B cell (primary cell): Measurements from ENCODE around the gene FRYL. TPM values are rescaled to one million over a fixed set of nuclear protein-coding genes. Genes with fewer than 3 reads are reported as not detected.

ENCODE experiments used
- ATAC-seq: fragments of 200-7000 bp; cut with Tn5 transposase; one replicate; pipeline ENCODE4 v1.10.0; 2021; ENCODE audit warnings: low read depth, mild to moderate bottlenecking, moderate number of reproducible peaks, moderate library complexity
- CTCF ChIA-PET: fragments of 350-600 bp; sonication (Branson Sonifier 250); formaldehyde crosslinking; loops from one replicate; lab custom pipeline; 2021; ENCODE audit warnings: antibody characterized with exemption, inconsistent platforms; lab: Charles Lee
- POLR2A ChIA-PET: fragments of 350-600 bp; sonication (Branson Sonifier 250); formaldehyde crosslinking; loops from one replicate; lab custom pipeline; 2021; ENCODE audit warnings: antibody characterized with exemption; lab: Charles Lee
- DNase-seq: peaks from one replicate; pipeline ENCODE4 v3.0.0; 2013
- H2AFZ ChIP-seq: 2 replicates; pipeline ENCODE4 v1.6.1; 2012; ENCODE audit warnings: mild to moderate bottlenecking, low read depth, low read length; ENCODE audit not compliant: insufficient read depth, poor library complexity, severe bottlenecking
- H3K27ac ChIP-seq, 2 donors: 1 replicate in 1 of 2; 2 replicates in 1 of 2; pipeline ENCODE4 v1.5.1; 2012 to 2013; ENCODE audit warnings: low read length in 2 of 2, mild to moderate bottlenecking in 2 of 2, moderate library complexity in 1 of 2
- H3K27me3 ChIP-seq, 4 experiments: fragments of 200-600 bp in 1 of 4; sonication (generic) in 1 of 4; replicated peaks in 1 of 4; 1 replicate in 2 of 4; 2 replicates in 2 of 4; pipeline versions ENCODE4 v1.6.1 to v1.7.0; 2013 to 2016; ENCODE audit warnings: low read length in 3 of 4, mild to moderate bottlenecking in 2 of 4, mixed read lengths in 1 of 4, moderate library complexity in 1 of 4; ENCODE audit not compliant: insufficient read depth in 4 of 4, control insufficient read depth in 3 of 4; ENCODE audit errors: control extremely low read depth in 1 of 4
- H3K36me3 ChIP-seq, 2 experiments: replicated peaks in 1 of 2; 1 replicate in 1 of 2; 2 replicates in 1 of 2; pipeline versions ENCODE4 v1.6.1 to v1.7.1; 2013; ENCODE audit warnings: low read length in 1 of 2; ENCODE audit not compliant: insufficient read depth in 2 of 2, control insufficient read depth in 1 of 2; ENCODE audit errors: control extremely low read depth in 1 of 2, extremely low read depth in 1 of 2
- H3K4me1 ChIP-seq, 2 donors: fragments of 200-600 bp in 1 of 2; sonication (generic) in 1 of 2; 1 replicate in 1 of 2; 2 replicates in 1 of 2; pipeline versions ENCODE4 v1.5.1 to v1.6.1; 2013 to 2017; ENCODE audit warnings: low read length in 2 of 2; ENCODE audit not compliant: control insufficient read depth in 2 of 2, insufficient read depth in 2 of 2
- H3K4me2 ChIP-seq: replicated peaks from 2 replicates; pipeline ENCODE3; 2012; ENCODE audit warnings: mild to moderate bottlenecking, low read depth, low read length; ENCODE audit not compliant: poor library complexity, severe bottlenecking
- H3K4me3 ChIP-seq, 5 experiments: fragments of 200-600 bp in 1 of 5; sonication (generic) in 1 of 5; 1 replicate in 3 of 5; 2 replicates in 2 of 5; pipeline versions ENCODE4 v1.5.1 to v1.7.0; 2011 to 2016; ENCODE audit warnings: low read length in 4 of 5, mild to moderate bottlenecking in 4 of 5, low read depth in 2 of 5, control low read depth in 1 of 5, moderate library complexity in 1 of 5; ENCODE audit not compliant: insufficient read depth in 1 of 5; ENCODE audit errors: control extremely low read depth in 1 of 5, extremely low read depth in 1 of 5
- H3K79me2 ChIP-seq: fragments of 200-600 bp; sonication (generic); one replicate; pipeline ENCODE4 v1.6.0; 2016; ENCODE audit warnings: low read length; ENCODE audit not compliant: control insufficient read depth, insufficient read depth
- H3K9ac ChIP-seq: fragments of 200-600 bp; sonication (generic); 2 replicates; pipeline ENCODE4 v1.6.1; 2017; ENCODE audit warnings: mild to moderate bottlenecking, low read length, moderate library complexity
- H3K9me3 ChIP-seq, 3 donors: one replicate each; pipeline versions ENCODE4 v1.6.1 to v1.7.1; 2013; ENCODE audit warnings: low read length in 2 of 3; ENCODE audit not compliant: control insufficient read depth in 2 of 3, insufficient read depth in 1 of 3; ENCODE audit errors: control extremely low read depth in 1 of 3
- H4K20me1 ChIP-seq: 2 replicates; pipeline ENCODE4 v1.6.0; 2012; ENCODE audit warnings: mild to moderate bottlenecking, low read length; ENCODE audit not compliant: insufficient read depth, control insufficient read depth, poor library complexity, severe bottlenecking
- H3K27ac Mint-ChIP-seq: one replicate; pipeline ENCODE4 v1.8.0; 2021; ENCODE audit warnings: mixed read lengths
- H3K27me3 Mint-ChIP-seq: one replicate; pipeline ENCODE4 v1.8.0; 2021; ENCODE audit warnings: mixed read lengths
- H3K4me1 Mint-ChIP-seq: one replicate; pipeline ENCODE4 v1.8.0; 2021; ENCODE audit warnings: mixed read lengths
- H3K4me3 Mint-ChIP-seq: one replicate; pipeline ENCODE4 v1.8.0; 2021; ENCODE audit warnings: mixed read lengths
- H3K9me3 Mint-ChIP-seq: one replicate; pipeline ENCODE4 v1.8.0; 2022; ENCODE audit warnings: mixed read lengths; ENCODE audit not compliant: insufficient read depth
- CTCF ChIP-seq: fragments of 200-600 bp; IDR thresholded peaks from one replicate; pipeline ENCODE4 v1.8.0; 2022; ENCODE audit warnings: antibody characterized with exemption, mild to moderate bottlenecking
- EZH2 ChIP-seq: IDR thresholded peaks from 2 replicates; pipeline ENCODE4 v1.6.1; 2012; ENCODE audit warnings: borderline replicate concordance, low read depth, mild to moderate bottlenecking, moderate library complexity, low read length; ENCODE audit not compliant: insufficient read depth, poor library complexity, severe bottlenecking
- WGBS: methylation state at CpG from one replicate; pipeline ENCODE4 v1.1.5; 2013; ENCODE audit warnings: missing lambda C conversion rate; ENCODE audit not compliant: insufficient coverage; 5-methylcytosine and 5-hydroxymethylcytosine counted together
- intact Hi-C: fragments of 100-400 bp; cut with micrococcal nuclease; formaldehyde crosslinking; loops from one replicate; pipeline ENCODE4 v1.10.0; 2022
- polyA plus RNA-seq: library from polyadenylated mRNA; depleted of rRNA; stranded (reverse); fragments of >200 nt; gene quantifications from 2 replicates; pipeline ENCODE4 v1.2.3, GENCODE V29; 2012
- total RNA-seq, 2 donors: library from RNA; stranded (reverse); fragments of 120-200 nt in 1 of 2; gene quantifications; 1 replicate in 1 of 2; 2 replicates in 1 of 2; pipeline versions ENCODE4 v1.2.3 to v1.2.4, GENCODE V29; 2013 to 2022

Gene FRYL
- total and polyA plus RNA-seq, 2 donors (not counting 1 experiment from before 2014, with no cell fraction given): 15.5 to 138 TPM

- H3K9me3 Mint-ChIP-seq: no peaks in the 10 kb centered on the region
- H3K9ac ChIP-seq: no peak overlapping the region
- 100% methylated on average over 1 of the region's 4 CpGs for WGBS
- no peak overlapping the region for H3K4me2 ChIP-seq
- intact Hi-C loops: no loop called here
- ChIA-PET POLR2A (no interaction called here), CTCF (no interaction called here)
- H4K20me1 ChIP-seq: no peaks in the 10 kb centered on the region
- no peaks in the 10 kb centered on the region for H3K9me3 ChIP-seq
- ATAC-seq (no peak), DNase-seq (no peak)
- no peak overlapping the region for H3K4me3 Mint-ChIP-seq
- H3K79me2 ChIP-seq: no peaks in the 10 kb centered on the region
- peaks cover 11 to 56% of the 10 kb centered on the region in 2 experiments for H3K36me3 ChIP-seq
- no peaks in the 10 kb centered on the region for H3K4me1 ChIP-seq
- H3K4me1 Mint-ChIP-seq: no peaks in the 10 kb centered on the region
- TF ChIP-seq CTCF (no peak), EZH2 (no peak)
- H3K4me3 ChIP-seq: no peak overlapping the region
- H3K27me3 ChIP-seq: no peaks in the 10 kb centered on the region
- no peak overlapping the region for H3K27ac Mint-ChIP-seq
- no peaks in the 10 kb centered on the region for H3K27me3 Mint-ChIP-seq
- H2AFZ ChIP-seq: no peak overlapping the region
- H3K27ac ChIP-seq: no peak overlapping the region
These were observed 276.6 kb downstream of the FRYL start for GRCh38 chr4:48503233-48504025.

- intact Hi-C loops: no loop called here
- no peak overlapping the region for H3K9ac ChIP-seq
- ChIA-PET POLR2A (no interaction called here), CTCF (no interaction called here)
- H3K36me3 ChIP-seq: peaks cover 9 to 31% of the 10 kb centered on the region in 2 experiments
- H3K4me1 ChIP-seq: no peaks in the 10 kb centered on the region
- no peak for TF ChIP-seq EZH2
- no peak for TF ChIP-seq CTCF
- no peak overlapping the region for H3K4me2 ChIP-seq
- H3K27me3 ChIP-seq: no peaks in the 10 kb centered on the region
- no peak for DNase-seq
- H3K4me3 Mint-ChIP-seq: no peak overlapping the region
- H3K79me2 ChIP-seq: no peaks in the 10 kb centered on the region
- no peak for ATAC-seq
- H3K4me1 Mint-ChIP-seq: no peaks in the 10 kb centered on the region
- 60% methylated on average over 1 of the region's 3 CpGs for WGBS
- H3K27ac ChIP-seq: no peak overlapping the region
- H3K27me3 Mint-ChIP-seq: no peaks in the 10 kb centered on the region
- no peak overlapping the region for H2AFZ ChIP-seq
- H3K9me3 Mint-ChIP-seq: no peaks in the 10 kb centered on the region
- H3K4me3 ChIP-seq: no peak overlapping the region
- no peaks in the 10 kb centered on the region for H3K9me3 ChIP-seq
- no peak overlapping the region for H3K27ac Mint-ChIP-seq
- H4K20me1 ChIP-seq: no peaks in the 10 kb centered on the region
These were observed 280.5 kb downstream of the FRYL start for GRCh38 chr4:48499551-48500066.
